ENCODE results near the gene MGST3. TPM values are rescaled to one million over a fixed set of nuclear protein-coding genes. Genes with fewer than 3 reads are reported as not detected.

Gene MGST3
- total and polyA plus RNA-seq, 2 of the 4 experiments (the other 2 are of a cell fraction): 159 to 213 TPM

DNA sequence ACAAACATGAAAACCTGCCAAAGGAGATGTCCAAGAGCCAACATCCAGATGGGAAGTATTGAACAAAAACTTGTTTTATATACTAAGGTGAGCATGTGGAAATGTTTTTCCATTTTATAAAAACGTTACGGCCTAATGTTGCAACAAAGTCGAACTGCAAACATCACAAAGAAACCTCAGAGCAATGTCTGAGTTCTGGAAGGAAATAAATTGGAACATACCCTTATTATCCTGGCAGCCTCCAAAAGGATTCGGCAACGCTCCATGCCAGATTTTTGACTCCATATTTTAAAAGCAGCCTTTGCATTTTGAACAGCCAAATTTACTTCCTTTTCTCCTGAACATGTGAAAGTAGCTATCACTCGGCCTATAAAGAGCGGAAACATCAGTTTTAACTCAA is 64.0 kb downstream of the MGST3 start:
- no peak overlapping the region for H3K9ac ChIP-seq (ENCODE audit: low read depth, low read length)
- peaks cover 5% of the 10 kb centered on the region for H3K36me3 ChIP-seq (ENCODE audit: control insufficient read depth, insufficient read depth, low read length)
- H3K79me1 ChIP-seq (ENCODE audit: low read depth in 1 of 2, low read length in 2 of 2): peaks cover 2 to 27% of the 10 kb centered on the region in 2 experiments; a peak in 3 of 4 replicates
- no peak overlapping the region for H4K5ac ChIP-seq (ENCODE audit: low read depth, low read length)
- H3K4ac ChIP-seq (ENCODE audit: low read depth, low read length): no peak overlapping the region
- dilution Hi-C loops (cut with HindIII; ENCODE audit: low sequenced_read_pairs, unreplicated experiment): no loop called here
- H3K4me3 ChIP-seq (ENCODE audit: insufficient read depth, low read depth, low read length): no peak overlapping the region
- no peak overlapping the region for H4K8ac ChIP-seq (ENCODE audit: low read depth in 2 of 2, low read length in 2 of 2)
- H3K4me1 ChIP-seq (ENCODE audit: control insufficient read depth, insufficient read depth, low read length): no peaks in the 10 kb centered on the region
- H2BK120ac ChIP-seq (ENCODE audit: low read depth, low read length): no peak overlapping the region
- H2AK9ac ChIP-seq (replicated peaks; ENCODE audit: low read depth, low read length, poor library complexity): no peak overlapping the region
- CTCF ChIA-PET: interaction anchor here (0.6 kb wide), 1 partner anchor 19 kb away, joined by 3 read pairs; no protein-coding TSS in a partner anchor
- no peak overlapping the region for H3K14ac ChIP-seq (replicated peaks; ENCODE audit: low read depth, low read length)
- TF ChIP-seq, protein P1, sequence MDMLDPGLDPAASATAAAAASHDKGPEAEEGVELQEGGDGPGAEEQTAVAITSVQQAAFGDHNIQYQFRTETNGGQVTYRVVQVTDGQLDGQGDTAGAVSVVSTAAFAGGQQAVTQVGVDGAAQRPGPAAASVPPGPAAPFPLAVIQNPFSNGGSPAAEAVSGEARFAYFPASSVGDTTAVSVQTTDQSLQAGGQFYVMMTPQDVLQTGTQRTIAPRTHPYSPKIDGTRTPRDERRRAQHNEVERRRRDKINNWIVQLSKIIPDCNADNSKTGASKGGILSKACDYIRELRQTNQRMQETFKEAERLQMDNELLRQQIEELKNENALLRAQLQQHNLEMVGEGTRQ (IDR thresholded peaks at IDR 0.05; ENCODE audit: low read depth, low read length): no peak
- no peak for TF ChIP-seq RFX5 (IDR thresholded peaks at IDR 0.05; ENCODE audit: low read depth, low read length)
- TF ChIP-seq CEBPB (IDR thresholded peaks at IDR 0.05; ENCODE audit: low read depth, low read length): no peak
- TF ChIP-seq POLR2A (IDR thresholded peaks at IDR 0.05; ENCODE audit: low read depth, low read length): no peak
- TF ChIP-seq MAZ (IDR thresholded peaks at IDR 0.05; ENCODE audit: borderline replicate concordance, low read depth, low read length): no peak
- TF ChIP-seq MAFK (IDR thresholded peaks at IDR 0.05; ENCODE audit: low read depth, low read length): no peak
- no peak for TF ChIP-seq CHD1 (IDR thresholded peaks at IDR 0.05; ENCODE audit: low read depth, low read length)
- TF ChIP-seq NFE2L2 (IDR thresholded peaks at IDR 0.05; ENCODE audit: low read depth, low read length): no peak
- TF ChIP-seq, protein P2, sequence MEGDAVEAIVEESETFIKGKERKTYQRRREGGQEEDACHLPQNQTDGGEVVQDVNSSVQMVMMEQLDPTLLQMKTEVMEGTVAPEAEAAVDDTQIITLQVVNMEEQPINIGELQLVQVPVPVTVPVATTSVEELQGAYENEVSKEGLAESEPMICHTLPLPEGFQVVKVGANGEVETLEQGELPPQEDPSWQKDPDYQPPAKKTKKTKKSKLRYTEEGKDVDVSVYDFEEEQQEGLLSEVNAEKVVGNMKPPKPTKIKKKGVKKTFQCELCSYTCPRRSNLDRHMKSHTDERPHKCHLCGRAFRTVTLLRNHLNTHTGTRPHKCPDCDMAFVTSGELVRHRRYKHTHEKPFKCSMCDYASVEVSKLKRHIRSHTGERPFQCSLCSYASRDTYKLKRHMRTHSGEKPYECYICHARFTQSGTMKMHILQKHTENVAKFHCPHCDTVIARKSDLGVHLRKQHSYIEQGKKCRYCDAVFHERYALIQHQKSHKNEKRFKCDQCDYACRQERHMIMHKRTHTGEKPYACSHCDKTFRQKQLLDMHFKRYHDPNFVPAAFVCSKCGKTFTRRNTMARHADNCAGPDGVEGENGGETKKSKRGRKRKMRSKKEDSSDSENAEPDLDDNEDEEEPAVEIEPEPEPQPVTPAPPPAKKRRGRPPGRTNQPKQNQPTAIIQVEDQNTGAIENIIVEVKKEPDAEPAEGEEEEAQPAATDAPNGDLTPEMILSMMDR (conservative IDR thresholded peaks at IDR 0.05; ENCODE audit: low read depth, low read length): no peak
- TF ChIP-seq, protein P3, sequence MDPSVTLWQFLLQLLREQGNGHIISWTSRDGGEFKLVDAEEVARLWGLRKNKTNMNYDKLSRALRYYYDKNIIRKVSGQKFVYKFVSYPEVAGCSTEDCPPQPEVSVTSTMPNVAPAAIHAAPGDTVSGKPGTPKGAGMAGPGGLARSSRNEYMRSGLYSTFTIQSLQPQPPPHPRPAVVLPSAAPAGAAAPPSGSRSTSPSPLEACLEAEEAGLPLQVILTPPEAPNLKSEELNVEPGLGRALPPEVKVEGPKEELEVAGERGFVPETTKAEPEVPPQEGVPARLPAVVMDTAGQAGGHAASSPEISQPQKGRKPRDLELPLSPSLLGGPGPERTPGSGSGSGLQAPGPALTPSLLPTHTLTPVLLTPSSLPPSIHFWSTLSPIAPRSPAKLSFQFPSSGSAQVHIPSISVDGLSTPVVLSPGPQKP (IDR thresholded peaks at IDR 0.05; ENCODE audit: borderline replicate concordance, low read depth, low read length): no peak
- TF ChIP-seq FOS (IDR thresholded peaks at IDR 0.05; ENCODE audit: low read depth, low read length): no peak
- no peak for TF ChIP-seq BHLHE40 (IDR thresholded peaks at IDR 0.05; ENCODE audit: low read depth, low read length)
- no peak for TF ChIP-seq SMC3 (IDR thresholded peaks at IDR 0.05; ENCODE audit: low read depth, low read length)
- no peak for TF ChIP-seq MXI1 (IDR thresholded peaks at IDR 0.05; ENCODE audit: borderline replicate concordance, low read depth, low read length)
- no peak for TF ChIP-seq RCOR1 (IDR thresholded peaks at IDR 0.05; ENCODE audit: insufficient replicate concordance, low read length)
- no peak for TF ChIP-seq RAD21 (IDR thresholded peaks at IDR 0.05; ENCODE audit: low read length)
- no peak for ATAC-seq (ENCODE audit: low read depth)
- H2AFZ ChIP-seq (replicated peaks; ENCODE audit: low read length, poor library complexity): no peak overlapping the region
- no peak overlapping the region for H4K91ac ChIP-seq (ENCODE audit: insufficient read depth, low read depth, low read length)
- H2BK5ac ChIP-seq (ENCODE audit: low read depth, low read length, poor library complexity, severe bottlenecking): no peak overlapping the region
- H3K27me3 ChIP-seq (ENCODE audit: control insufficient read depth, insufficient read depth, low read length): no peaks in the 10 kb centered on the region
- BruUV-seq (replicated peaks): no TSS peak
- no peak overlapping the region for H2BK20ac ChIP-seq (ENCODE audit: low read depth, low read length)
- no peak for DNase-seq
- POLR2A ChIA-PET (ENCODE audit: unreplicated experiment): interaction anchor here (0.6 kb wide), 1 partner anchor 60 kb away, joined by 3 read pairs; no protein-coding TSS in a partner anchor
- WGBS, 2 experiments (ENCODE audit: extremely low coverage in 2 of 2, insufficient read length in 1 of 2): no CpG with 5 or more reads among the region's 7 CpGs
- no peak overlapping the region for H3K18ac ChIP-seq (ENCODE audit: low read depth, low read length)
- no peak overlapping the region for H3K27ac ChIP-seq (ENCODE audit: insufficient read depth, low read length)
- H3K56ac ChIP-seq (ENCODE audit: extremely low read depth, insufficient read depth, low read length): no peak overlapping the region
- no peak overlapping the region for H3K4me2 ChIP-seq (ENCODE audit: low read depth, low read length)
- H2AK5ac ChIP-seq (ENCODE audit: low read depth, low read length): no peak overlapping the region
- H2BK15ac ChIP-seq (ENCODE audit: low read depth, low read length): no peak overlapping the region
- no peaks in the 10 kb centered on the region for H3K9me1 ChIP-seq (ENCODE audit: insufficient read depth, low read length)
- intact Hi-C loops (cut with micrococcal nuclease): no loop called here
- H3K9me3 ChIP-seq (ENCODE audit: control insufficient read depth, insufficient read depth, low read length): no peaks in the 10 kb centered on the region
- no peak overlapping the region for H3K23ac ChIP-seq (ENCODE audit: low read depth, low read length)
- no peaks in the 10 kb centered on the region for H4K20me1 ChIP-seq (ENCODE audit: insufficient read depth, low read length)
- in situ Hi-C loops (cut with MboI; ENCODE audit: low sequenced_read_pairs): no loop called here
